ENCODE data around the gene YIPF5. TPM values are rescaled to one million over a fixed set of nuclear protein-coding genes. Genes with fewer than 3 reads are reported as not detected.

The YIPF5 gene
- polyA plus RNA-seq, 1 experiment = 91.7 TPM

DNA sequence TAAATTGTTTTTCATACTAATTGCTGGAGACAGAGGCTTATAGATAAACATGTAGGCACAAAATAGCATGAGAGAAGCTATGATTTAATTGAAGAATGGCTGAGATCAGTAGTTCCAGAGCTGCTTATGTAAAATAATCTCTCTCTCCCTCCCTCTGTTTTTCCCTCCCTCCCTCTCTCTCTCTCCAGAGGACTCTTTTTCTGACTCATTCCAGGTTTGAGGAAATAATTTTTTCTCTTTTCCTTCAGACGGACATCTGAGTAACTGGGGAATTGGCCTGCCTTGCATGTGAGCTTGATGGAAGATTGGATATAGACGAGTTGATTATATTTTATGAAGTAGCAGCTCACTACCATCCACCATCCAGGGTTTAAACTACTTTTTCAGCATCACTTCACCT is 35.7 kb upstream of the YIPF5 start:
- no peak overlapping the region for H3K4me3 ChIP-seq (ENCODE audit: low read depth, low read length)
- DNase-seq (ENCODE audit: low read depth) = no peak
- POLR2A ChIA-PET = no interaction called here
- H3K36me3 ChIP-seq (ENCODE audit: control insufficient read depth, insufficient read depth, low read length) = no peaks in the 10 kb centered on the region
- TF ChIP-seq, protein P1, sequence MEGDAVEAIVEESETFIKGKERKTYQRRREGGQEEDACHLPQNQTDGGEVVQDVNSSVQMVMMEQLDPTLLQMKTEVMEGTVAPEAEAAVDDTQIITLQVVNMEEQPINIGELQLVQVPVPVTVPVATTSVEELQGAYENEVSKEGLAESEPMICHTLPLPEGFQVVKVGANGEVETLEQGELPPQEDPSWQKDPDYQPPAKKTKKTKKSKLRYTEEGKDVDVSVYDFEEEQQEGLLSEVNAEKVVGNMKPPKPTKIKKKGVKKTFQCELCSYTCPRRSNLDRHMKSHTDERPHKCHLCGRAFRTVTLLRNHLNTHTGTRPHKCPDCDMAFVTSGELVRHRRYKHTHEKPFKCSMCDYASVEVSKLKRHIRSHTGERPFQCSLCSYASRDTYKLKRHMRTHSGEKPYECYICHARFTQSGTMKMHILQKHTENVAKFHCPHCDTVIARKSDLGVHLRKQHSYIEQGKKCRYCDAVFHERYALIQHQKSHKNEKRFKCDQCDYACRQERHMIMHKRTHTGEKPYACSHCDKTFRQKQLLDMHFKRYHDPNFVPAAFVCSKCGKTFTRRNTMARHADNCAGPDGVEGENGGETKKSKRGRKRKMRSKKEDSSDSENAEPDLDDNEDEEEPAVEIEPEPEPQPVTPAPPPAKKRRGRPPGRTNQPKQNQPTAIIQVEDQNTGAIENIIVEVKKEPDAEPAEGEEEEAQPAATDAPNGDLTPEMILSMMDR (IDR thresholded peaks at IDR 0.05; ENCODE audit: insufficient read depth, low read depth, low read length) = no peak
- peaks cover 2% of the 10 kb centered on the region for H3K27me3 ChIP-seq (ENCODE audit: control insufficient read depth, insufficient read depth, low read length)
- CTCF ChIA-PET = interaction anchor here (0.6 to 3.5 kb wide), 8 partner anchors 13 to 1842 kb away, joined by 3 to 39 read pairs (median 4); no protein-coding TSS in a partner anchor

DNA sequence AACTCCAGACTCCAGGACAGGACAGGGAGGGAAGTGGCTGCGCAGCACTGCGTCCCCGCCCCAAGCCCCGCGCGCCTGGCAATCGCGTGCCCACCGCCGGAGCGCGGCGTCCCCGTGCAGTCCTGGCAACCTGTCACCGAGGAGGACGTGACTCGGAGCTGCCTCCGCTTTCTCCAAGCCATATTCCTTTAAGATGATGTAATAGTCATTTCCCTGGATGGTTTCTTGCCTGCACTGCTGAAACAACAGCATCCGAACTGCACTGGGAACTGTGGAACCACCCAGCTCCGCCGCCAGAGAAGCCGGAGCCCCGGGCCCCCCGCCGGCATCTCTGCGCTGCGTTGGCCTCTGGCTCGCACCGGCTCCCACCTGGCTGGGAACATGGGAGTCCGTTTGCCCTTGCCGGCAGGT is 34.7 kb upstream of the YIPF5 start:
- no peak for DNase-seq (ENCODE audit: low read depth)
- Histone ChIP-seq H3K4me3 (ENCODE audit: low read depth, low read length) (peak overlapping the region; percentile 53), H3K36me3 (ENCODE audit: control insufficient read depth, insufficient read depth, low read length) (no peaks in the 10 kb centered on the region), H3K27me3 (ENCODE audit: control insufficient read depth, insufficient read depth, low read length) (peaks cover 2% of the 10 kb centered on the region)
- ChIA-PET POLR2A (interaction anchor here (0.7 kb wide), 1 partner anchor 11 kb away, joined by 3 read pairs; no protein-coding TSS in a partner anchor), CTCF (interaction anchor here (0.8 to 3.5 kb wide), 11 partner anchors 10 to 1846 kb away, joined by 3 to 39 read pairs (median 3); no protein-coding TSS in a partner anchor)
- TF ChIP-seq, protein P1 (IDR thresholded peaks at IDR 0.05; ENCODE audit: insufficient read depth, low read depth, low read length) = no peak

DNA sequence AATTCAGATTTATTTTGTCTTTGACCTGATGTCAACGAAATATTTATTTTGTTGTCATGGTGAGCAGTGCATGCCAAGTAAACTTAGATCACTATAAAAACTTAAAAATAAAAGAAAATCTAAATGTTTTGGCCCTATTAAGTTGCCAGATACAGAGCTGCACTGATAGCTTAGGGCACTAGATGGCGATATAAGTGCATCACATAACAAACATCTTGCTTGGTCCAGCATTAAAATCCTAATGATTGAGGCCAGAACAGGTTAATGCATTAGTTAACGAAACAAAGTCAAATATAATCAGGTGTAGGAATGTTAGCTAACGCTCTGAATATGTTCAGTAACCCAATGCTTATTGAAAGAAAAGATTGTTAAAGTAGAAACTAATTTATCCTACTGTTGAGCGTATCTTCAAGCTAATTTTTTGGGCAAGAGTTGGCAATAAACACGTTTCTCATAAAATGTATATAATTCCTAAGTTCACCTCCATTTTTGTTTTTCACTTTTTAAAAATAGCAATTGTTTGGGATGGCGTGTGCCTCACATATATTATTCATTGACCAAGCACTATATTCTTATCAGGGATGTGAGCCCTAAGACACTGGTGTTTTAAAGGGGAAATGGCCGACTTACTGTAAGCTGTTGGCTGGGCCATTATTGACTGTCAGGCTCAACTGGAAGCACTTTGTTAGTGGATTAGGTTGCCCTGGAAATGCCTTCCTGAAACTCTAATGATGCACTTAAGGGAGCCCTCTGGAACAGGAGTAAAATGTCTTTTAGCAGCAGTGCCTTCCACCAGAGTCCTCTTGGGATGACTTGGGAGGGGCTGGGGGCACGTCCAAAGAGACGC is 33.5 kb upstream of the YIPF5 start:
- ChIA-PET CTCF (interaction anchor here (0.6 to 3.5 kb wide), 27 partner anchors 10 to 1926 kb away, joined by 3 to 39 read pairs (median 4); partner anchors contain the start of gene PRELID2), POLR2A (interaction anchor here (0.8 kb wide), 1 partner anchor 1652 kb away, joined by 3 read pairs; no protein-coding TSS in a partner anchor)
- DNase-seq (ENCODE audit: low read depth) = peak; percentile 30
- peaks cover 2% of the 10 kb centered on the region for H3K27me3 ChIP-seq (ENCODE audit: control insufficient read depth, insufficient read depth, low read length)
- no peaks in the 10 kb centered on the region for H3K36me3 ChIP-seq (ENCODE audit: control insufficient read depth, insufficient read depth, low read length)
- no peak overlapping the region for H3K4me3 ChIP-seq (ENCODE audit: low read depth, low read length)
- TF ChIP-seq, protein P1 (IDR thresholded peaks at IDR 0.05; ENCODE audit: insufficient read depth, low read depth, low read length) = peak; percentile 83

DNA sequence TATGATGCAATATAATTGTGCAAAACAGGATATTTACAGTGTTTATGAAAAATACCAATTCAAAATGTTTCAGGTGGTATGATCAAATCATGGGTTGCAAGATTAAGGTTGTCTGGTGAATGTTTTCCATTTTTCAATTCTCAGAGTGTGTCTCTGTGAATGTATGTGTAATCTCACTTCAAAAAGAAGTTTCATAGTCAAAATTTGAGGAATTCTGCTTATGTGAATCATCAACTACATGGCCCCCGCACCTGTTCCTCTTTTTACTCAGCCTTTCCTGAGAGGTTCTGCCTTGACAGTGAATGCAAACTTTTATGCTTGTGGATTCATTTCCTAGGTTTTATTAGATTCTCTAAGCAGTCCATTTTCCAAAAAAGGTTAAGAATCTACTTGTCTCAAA is 32.3 kb upstream of the YIPF5 start:
- no peak for DNase-seq (ENCODE audit: low read depth)
- no peaks in the 10 kb centered on the region for H3K36me3 ChIP-seq (ENCODE audit: control insufficient read depth, insufficient read depth, low read length)
- ChIA-PET CTCF (interaction anchor here (1.5 to 3.5 kb wide), 4 partner anchors 8 to 1686 kb away, joined by 5 to 36 read pairs (median 15); no protein-coding TSS in a partner anchor), POLR2A (no interaction called here)
- no peak overlapping the region for H3K4me3 ChIP-seq (ENCODE audit: low read depth, low read length)
- TF ChIP-seq, protein P1 (IDR thresholded peaks at IDR 0.05; ENCODE audit: insufficient read depth, low read depth, low read length) = no peak
- peaks cover 2% of the 10 kb centered on the region for H3K27me3 ChIP-seq (ENCODE audit: control insufficient read depth, insufficient read depth, low read length)

DNA sequence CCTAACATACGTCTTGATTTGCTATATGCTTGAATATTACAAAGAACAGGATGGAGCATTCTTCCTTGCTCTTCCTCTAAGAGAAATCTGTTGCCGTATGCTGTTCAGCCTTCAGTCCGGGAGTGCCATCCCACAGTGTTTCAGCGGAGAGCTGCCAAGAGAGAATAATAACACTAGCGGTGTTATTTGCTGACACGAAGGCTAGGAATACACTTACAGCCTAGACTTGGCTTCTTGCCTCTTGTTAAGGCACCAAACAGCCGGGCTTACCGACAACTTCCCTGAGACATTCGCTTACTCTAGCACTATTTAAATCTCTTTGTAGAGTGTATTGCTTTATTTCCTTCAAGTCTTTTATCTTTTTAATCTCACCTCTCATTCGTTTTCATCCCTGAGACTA is 31.6 kb upstream of the YIPF5 start:
- Histone ChIP-seq H3K27me3 (ENCODE audit: control insufficient read depth, insufficient read depth, low read length) (no peaks in the 10 kb centered on the region), H3K36me3 (ENCODE audit: control insufficient read depth, insufficient read depth, low read length) (no peaks in the 10 kb centered on the region), H3K4me3 (ENCODE audit: low read depth, low read length) (no peak overlapping the region)
- ChIA-PET CTCF (interaction anchor here (0.6 kb wide), 1 partner anchor 188 kb away, joined by 4 read pairs; no protein-coding TSS in a partner anchor), POLR2A (no interaction called here)
- no peak for DNase-seq (ENCODE audit: low read depth)
- TF ChIP-seq, protein P1 (IDR thresholded peaks at IDR 0.05; ENCODE audit: insufficient read depth, low read depth, low read length) = no peak

Data from BJ (cell line).